ENCODE data around the gene LYPD5.
"Not testable (repeated sequence)": the region's sequence is repeated elsewhere in the genome, so short reads cannot be mapped to it uniquely, and the experiment has no call there.

Gene LYPD5

GRCh38 chr19:43826787-43827754 lies 24.8 kb upstream of the LYPD5 start, which contains the start of gene ZNF283:
Gene ZNF283 (plus strand): TSS chr19:43827321. CDS start chr19:43833505, 6,184 bp downstream.
- Histone ChIP-seq H3K36me3 (ENCODE audit: insufficient read depth, low read length) (peaks cover 28% of the 10 kb centered on the region), H3K9ac (ENCODE audit: low read length) (peak within 1 kb of the TSS; percentile 71), H3F3A (ENCODE audit: insufficient read depth, low read length) (no peaks in the 10 kb centered on the region), H4K20me1 (ENCODE audit: insufficient read depth, low read length) (no peaks in the 10 kb centered on the region), H3K79me2 (ENCODE audit: insufficient read depth, low read length) (no peaks in the 10 kb centered on the region), H3K9me2 (ENCODE audit: low read depth, low read length) (no peaks in the 10 kb centered on the region), H3K9me3 (ENCODE audit: low read length) (peaks cover 7% of the 10 kb centered on the region; the same call in 1 of the 2 replicates), H2AFZ (ENCODE audit: low read length) (peak within 1 kb of the TSS; percentile 96; the same call in 1 of the 2 replicates), H3K4me3 (ENCODE audit: low read depth, low read length, poor library complexity, severe bottlenecking) (peak within 1 kb of the TSS; percentile 83), H3K27me3 (ENCODE audit: insufficient read depth, low read length) (no peaks in the 10 kb centered on the region), H3K27ac (ENCODE audit: low read depth, low read length, poor library complexity, severe bottlenecking) (no peak within 1 kb of the TSS), H3K4me2 (ENCODE audit: low read length) (peak within 1 kb of the TSS; percentile 80), H3K4me1 (ENCODE audit: insufficient read depth, low read length, severe bottlenecking) (peaks cover 7% of the 10 kb centered on the region)
- TF ChIP-seq CTCF (IDR thresholded peaks at IDR 0.05; ENCODE audit: low read length) (no peak), EZH2 (IDR thresholded peaks at IDR 0.05; ENCODE audit: borderline replicate concordance, low read length) (no peak)

GRCh38 chr19:43824572-43824971 lies 22.3 kb upstream of the LYPD5 start:
- H3K4me2 ChIP-seq (ENCODE audit: low read length); H3K36me3 ChIP-seq (ENCODE audit: insufficient read depth, low read length); H3K9me2 ChIP-seq (ENCODE audit: low read depth, low read length); H3K4me1 ChIP-seq (ENCODE audit: insufficient read depth, low read length, severe bottlenecking); H3F3A ChIP-seq (ENCODE audit: insufficient read depth, low read length); H3K4me3 ChIP-seq (ENCODE audit: low read depth, low read length, poor library complexity, severe bottlenecking); H3K9ac ChIP-seq (ENCODE audit: low read length); H3K27me3 ChIP-seq (ENCODE audit: insufficient read depth, low read length); H3K27ac ChIP-seq (ENCODE audit: low read depth, low read length, poor library complexity, severe bottlenecking); H3K79me2 ChIP-seq (ENCODE audit: insufficient read depth, low read length); H4K20me1 ChIP-seq (ENCODE audit: insufficient read depth, low read length); H3K9me3 ChIP-seq (ENCODE audit: low read length); H2AFZ ChIP-seq (ENCODE audit: low read length): not testable (repeated sequence)

GRCh38 chr19:43823856-43824255 lies 21.6 kb upstream of the LYPD5 start:
- not testable (repeated sequence) for H3F3A ChIP-seq (ENCODE audit: insufficient read depth, low read length); H3K27ac ChIP-seq (ENCODE audit: low read depth, low read length, poor library complexity, severe bottlenecking); H3K9me2 ChIP-seq (ENCODE audit: low read depth, low read length); H3K79me2 ChIP-seq (ENCODE audit: insufficient read depth, low read length); H4K20me1 ChIP-seq (ENCODE audit: insufficient read depth, low read length); H3K4me3 ChIP-seq (ENCODE audit: low read depth, low read length, poor library complexity, severe bottlenecking); H3K4me1 ChIP-seq (ENCODE audit: insufficient read depth, low read length, severe bottlenecking); H3K9me3 ChIP-seq (ENCODE audit: low read length); H2AFZ ChIP-seq (ENCODE audit: low read length); H3K36me3 ChIP-seq (ENCODE audit: insufficient read depth, low read length); H3K27me3 ChIP-seq (ENCODE audit: insufficient read depth, low read length); H3K4me2 ChIP-seq (ENCODE audit: low read length); H3K9ac ChIP-seq (ENCODE audit: low read length)

GRCh38 chr19:43820884-43821215 lies 18.6 kb upstream of the LYPD5 start:
- Histone ChIP-seq H3K27me3 (ENCODE audit: insufficient read depth, low read length) (0 out of 2 replicates have a peak, but pooled peaks cover 3% of the 10 kb centered on the region), H3K9ac (ENCODE audit: low read length) (no peak overlapping the region), H4K20me1 (ENCODE audit: insufficient read depth, low read length) (no peaks in the 10 kb centered on the region), H3K27ac (ENCODE audit: low read depth, low read length, poor library complexity, severe bottlenecking) (no peak overlapping the region), H2AFZ (ENCODE audit: low read length) (no peak overlapping the region), H3K36me3 (ENCODE audit: insufficient read depth, low read length) (no peaks in the 10 kb centered on the region), H3K9me2 (ENCODE audit: low read depth, low read length) (no peaks in the 10 kb centered on the region), H3F3A (ENCODE audit: insufficient read depth, low read length) (no peaks in the 10 kb centered on the region), H3K79me2 (ENCODE audit: insufficient read depth, low read length) (no peaks in the 10 kb centered on the region), H3K4me2 (ENCODE audit: low read length) (no peak overlapping the region), H3K4me1 (ENCODE audit: insufficient read depth, low read length, severe bottlenecking) (no peaks in the 10 kb centered on the region), H3K4me3 (ENCODE audit: low read depth, low read length, poor library complexity, severe bottlenecking) (no peak overlapping the region), H3K9me3 (ENCODE audit: low read length) (no peaks in the 10 kb centered on the region)
- TF ChIP-seq CTCF (IDR thresholded peaks at IDR 0.05; ENCODE audit: low read length) (no peak), EZH2 (IDR thresholded peaks at IDR 0.05; ENCODE audit: borderline replicate concordance, low read length) (no peak)
